ENCODE measurements around the gene PTH2.

DNA sequence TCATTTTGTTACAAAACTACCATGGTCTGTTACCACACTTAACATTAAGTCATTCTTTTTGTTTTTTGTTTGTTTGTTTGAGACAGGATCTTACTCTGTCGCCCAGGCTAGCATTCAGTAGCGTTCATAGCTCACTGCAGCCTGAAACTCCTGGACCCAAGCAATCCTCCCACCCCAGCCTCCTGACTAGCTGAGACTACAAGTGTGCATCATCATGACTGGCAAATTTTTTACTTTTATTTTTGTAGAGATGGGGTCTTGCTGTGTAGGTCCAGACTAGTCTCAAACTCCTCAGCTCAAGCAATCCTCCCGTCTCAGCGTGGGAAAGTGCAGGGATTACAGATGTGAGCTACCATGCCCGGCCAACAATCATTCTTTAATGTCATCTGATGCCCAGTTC is 33.1 kb upstream of the PTH2 start:
- TF ChIP-seq POLR2A (IDR thresholded peaks at IDR 0.05) (no peak), POLR2AphosphoS5 (IDR thresholded peaks at IDR 0.05) (no peak)
- TF ChIP-seq, protein P1, sequence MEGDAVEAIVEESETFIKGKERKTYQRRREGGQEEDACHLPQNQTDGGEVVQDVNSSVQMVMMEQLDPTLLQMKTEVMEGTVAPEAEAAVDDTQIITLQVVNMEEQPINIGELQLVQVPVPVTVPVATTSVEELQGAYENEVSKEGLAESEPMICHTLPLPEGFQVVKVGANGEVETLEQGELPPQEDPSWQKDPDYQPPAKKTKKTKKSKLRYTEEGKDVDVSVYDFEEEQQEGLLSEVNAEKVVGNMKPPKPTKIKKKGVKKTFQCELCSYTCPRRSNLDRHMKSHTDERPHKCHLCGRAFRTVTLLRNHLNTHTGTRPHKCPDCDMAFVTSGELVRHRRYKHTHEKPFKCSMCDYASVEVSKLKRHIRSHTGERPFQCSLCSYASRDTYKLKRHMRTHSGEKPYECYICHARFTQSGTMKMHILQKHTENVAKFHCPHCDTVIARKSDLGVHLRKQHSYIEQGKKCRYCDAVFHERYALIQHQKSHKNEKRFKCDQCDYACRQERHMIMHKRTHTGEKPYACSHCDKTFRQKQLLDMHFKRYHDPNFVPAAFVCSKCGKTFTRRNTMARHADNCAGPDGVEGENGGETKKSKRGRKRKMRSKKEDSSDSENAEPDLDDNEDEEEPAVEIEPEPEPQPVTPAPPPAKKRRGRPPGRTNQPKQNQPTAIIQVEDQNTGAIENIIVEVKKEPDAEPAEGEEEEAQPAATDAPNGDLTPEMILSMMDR (IDR thresholded peaks at IDR 0.05 in 8 of 11, conservative IDR thresholded peaks at IDR 0.05 in 3 of 11): no peak
